ENCODE data around the gene NOVA1. TPM values are rescaled to one million over a fixed set of nuclear protein-coding genes. Genes with fewer than 3 reads are reported as not detected.
A peak's percentile ranks its signal among the peaks of the same experiment; 100 is the strongest.

The NOVA1 gene
- total and polyA plus RNA-seq, 4 donors, result 58.2 to 232 (median 174) TPM

GRCh38 chr14:26486922-26487321 lies 110.9 kb downstream of the NOVA1 start:
- Histone ChIP-seq H3K36me3 (ENCODE audit: control insufficient read depth, insufficient read depth, low read length) (no peaks in the 10 kb centered on the region), H3K9me3 (ENCODE audit: control insufficient read depth, insufficient read depth, low read length) (no peaks in the 10 kb centered on the region), H3K27me3 (ENCODE audit: control insufficient read depth, insufficient read depth, low read length) (no peaks in the 10 kb centered on the region), H3K27ac (ENCODE audit: low read depth, low read length) (no peak overlapping the region), H3K4me3 (ENCODE audit: low read depth, low read length) (no peak overlapping the region), H3K4me1 (ENCODE audit: control insufficient read depth, insufficient read depth, low read length) (no peaks in the 10 kb centered on the region)
- no peak for DNase-seq (ENCODE audit: low read depth in 4 of 6, low spot score in 6 of 6)
- WGBS (ENCODE audit: insufficient coverage), result no CpG with 5 or more reads among the region's 3 CpGs

- 100% methylated on average over 1 of the region's 2 CpGs for WGBS (ENCODE audit: insufficient coverage)
- no peak for DNase-seq (ENCODE audit: low read depth in 4 of 6, low spot score in 6 of 6)
- H3K27me3 ChIP-seq (ENCODE audit: control insufficient read depth, insufficient read depth, low read length), result no peaks in the 10 kb centered on the region
- no peaks in the 10 kb centered on the region for H3K9me3 ChIP-seq (ENCODE audit: control insufficient read depth, insufficient read depth, low read length)
- no peak overlapping the region for H3K27ac ChIP-seq (ENCODE audit: low read depth, low read length)
- no peak overlapping the region for H3K4me3 ChIP-seq (ENCODE audit: low read depth, low read length)
- H3K4me1 ChIP-seq (ENCODE audit: control insufficient read depth, insufficient read depth, low read length), result no peaks in the 10 kb centered on the region
- H3K36me3 ChIP-seq (ENCODE audit: control insufficient read depth, insufficient read depth, low read length), result no peaks in the 10 kb centered on the region
Observed at GRCh38 chr14:26484562-26484961, 113.3 kb downstream of the NOVA1 start.

- no peaks in the 10 kb centered on the region for H3K9me3 ChIP-seq (ENCODE audit: control insufficient read depth, insufficient read depth, low read length)
- no CpG with 5 or more reads among the region's 4 CpGs for WGBS (ENCODE audit: insufficient coverage)
- H3K4me3 ChIP-seq (ENCODE audit: low read depth, low read length), result no peak overlapping the region
Observed at GRCh38 chr14:26478967-26479366, 118.9 kb downstream of the NOVA1 start.

GRCh38 chr14:26466862-26467261 lies 131.0 kb downstream of the NOVA1 start:
- no peak for DNase-seq (ENCODE audit: low read depth in 4 of 6, low spot score in 6 of 6)
- peaks cover 3% of the 10 kb centered on the region for H3K36me3 ChIP-seq (ENCODE audit: control insufficient read depth, insufficient read depth, low read length)
- H3K27me3 ChIP-seq (ENCODE audit: control insufficient read depth, insufficient read depth, low read length), result no peaks in the 10 kb centered on the region
- no peaks in the 10 kb centered on the region for H3K4me1 ChIP-seq (ENCODE audit: control insufficient read depth, insufficient read depth, low read length)
- no peaks in the 10 kb centered on the region for H3K9me3 ChIP-seq (ENCODE audit: control insufficient read depth, insufficient read depth, low read length)
- H3K4me3 ChIP-seq (ENCODE audit: low read depth, low read length), result no peak overlapping the region
- 100% methylated on average over 1 of the region's 1 CpG for WGBS (ENCODE audit: insufficient coverage)
- no peak overlapping the region for H3K27ac ChIP-seq (ENCODE audit: low read depth, low read length)

More at GRCh38 chr14:26478967-26479366, 118.9 kb downstream of the NOVA1 start:
- Histone ChIP-seq H3K4me1 (ENCODE audit: control insufficient read depth, insufficient read depth, low read length) (no peaks in the 10 kb centered on the region), H3K36me3 (ENCODE audit: control insufficient read depth, insufficient read depth, low read length) (no peaks in the 10 kb centered on the region), H3K27ac (ENCODE audit: low read depth, low read length) (no peak overlapping the region), H3K27me3 (ENCODE audit: control insufficient read depth, insufficient read depth, low read length) (no peaks in the 10 kb centered on the region)
- no peak for DNase-seq (ENCODE audit: low read depth in 4 of 6, low spot score in 6 of 6)

GRCh38 chr14:26463136-26463535 lies 134.7 kb downstream of the NOVA1 start:
- H3K36me3 ChIP-seq (ENCODE audit: control insufficient read depth, insufficient read depth, low read length), result peaks cover 3% of the 10 kb centered on the region
- no CpG with 5 or more reads among the region's 2 CpGs for WGBS (ENCODE audit: insufficient coverage)
- no peaks in the 10 kb centered on the region for H3K4me1 ChIP-seq (ENCODE audit: control insufficient read depth, insufficient read depth, low read length)
- H3K9me3 ChIP-seq (ENCODE audit: control insufficient read depth, insufficient read depth, low read length), result peaks cover 2% of the 10 kb centered on the region
- H3K27ac ChIP-seq (ENCODE audit: low read depth, low read length), result no peak overlapping the region
- no peak for DNase-seq (ENCODE audit: low read depth in 4 of 6, low spot score in 6 of 6)
- H3K4me3 ChIP-seq (ENCODE audit: low read depth, low read length), result no peak overlapping the region
- no peaks in the 10 kb centered on the region for H3K27me3 ChIP-seq (ENCODE audit: control insufficient read depth, insufficient read depth, low read length)

- no peaks in the 10 kb centered on the region for H3K4me1 ChIP-seq (ENCODE audit: control insufficient read depth, insufficient read depth, low read length)
- H3K27me3 ChIP-seq (ENCODE audit: control insufficient read depth, insufficient read depth, low read length), result no peaks in the 10 kb centered on the region
- WGBS (ENCODE audit: insufficient coverage), result 100% methylated on average over 1 of the region's 3 CpGs
- H3K9me3 ChIP-seq (ENCODE audit: control insufficient read depth, insufficient read depth, low read length), result peaks cover 2% of the 10 kb centered on the region
- H3K27ac ChIP-seq (ENCODE audit: low read depth, low read length), result no peak overlapping the region
- no peaks in the 10 kb centered on the region for H3K36me3 ChIP-seq (ENCODE audit: control insufficient read depth, insufficient read depth, low read length)
- no peak for DNase-seq (ENCODE audit: low read depth in 4 of 6, low spot score in 6 of 6)
- H3K4me3 ChIP-seq (ENCODE audit: low read depth, low read length), result no peak overlapping the region
Observed at GRCh38 chr14:26454105-26454504, 143.7 kb downstream of the NOVA1 start.

- 74% methylated on average over 5 of the region's 5 CpGs for WGBS (ENCODE audit: insufficient coverage)
- Histone ChIP-seq H3K36me3 (ENCODE audit: control insufficient read depth, insufficient read depth, low read length) (peaks cover 4% of the 10 kb centered on the region), H3K4me1 (ENCODE audit: control insufficient read depth, insufficient read depth, low read length) (peaks cover 4% of the 10 kb centered on the region), H3K27me3 (ENCODE audit: control insufficient read depth, insufficient read depth, low read length) (no peaks in the 10 kb centered on the region), H3K27ac (ENCODE audit: low read depth, low read length) (no peak overlapping the region), H3K4me3 (ENCODE audit: low read depth, low read length) (no peak overlapping the region), H3K9me3 (ENCODE audit: control insufficient read depth, insufficient read depth, low read length) (no peaks in the 10 kb centered on the region)
- DNase-seq (ENCODE audit: low read depth in 4 of 6, low spot score in 6 of 6), result peak in 1 of 6 donors; percentile 53
Observed at GRCh38 chr14:26448181-26448855, 149.5 kb downstream of the NOVA1 start.

- Histone ChIP-seq H3K36me3 (ENCODE audit: control insufficient read depth, insufficient read depth, low read length) (peaks cover 4% of the 10 kb centered on the region), H3K4me3 (ENCODE audit: low read depth, low read length) (no peak overlapping the region), H3K9me3 (ENCODE audit: control insufficient read depth, insufficient read depth, low read length) (no peaks in the 10 kb centered on the region), H3K27me3 (ENCODE audit: control insufficient read depth, insufficient read depth, low read length) (no peaks in the 10 kb centered on the region), H3K4me1 (ENCODE audit: control insufficient read depth, insufficient read depth, low read length) (peaks cover 4% of the 10 kb centered on the region), H3K27ac (ENCODE audit: low read depth, low read length) (no peak overlapping the region)
- WGBS (ENCODE audit: insufficient coverage), result no CpG with 5 or more reads among the region's 3 CpGs
- DNase-seq (ENCODE audit: low read depth in 4 of 6, low spot score in 6 of 6), result peak in 2 of 6 donors; percentile 61 to 77
Observed at GRCh38 chr14:26444822-26445221, 153.0 kb downstream of the NOVA1 start.

- Histone ChIP-seq H3K27me3 (ENCODE audit: control insufficient read depth, insufficient read depth, low read length) (no peaks in the 10 kb centered on the region), H3K4me1 (ENCODE audit: control insufficient read depth, insufficient read depth, low read length) (peaks cover 4% of the 10 kb centered on the region), H3K27ac (ENCODE audit: low read depth, low read length) (no peak overlapping the region), H3K4me3 (ENCODE audit: low read depth, low read length) (no peak overlapping the region), H3K9me3 (ENCODE audit: control insufficient read depth, insufficient read depth, low read length) (no peaks in the 10 kb centered on the region), H3K36me3 (ENCODE audit: control insufficient read depth, insufficient read depth, low read length) (peaks cover 4% of the 10 kb centered on the region)
- no CpG with 5 or more reads among the region's 2 CpGs for WGBS (ENCODE audit: insufficient coverage)
- DNase-seq (ENCODE audit: low read depth in 4 of 6, low spot score in 6 of 6), result no peak
Observed at GRCh38 chr14:26443654-26444053, 154.2 kb downstream of the NOVA1 start.

- H3K4me3 ChIP-seq (ENCODE audit: low read depth, low read length), result no peak overlapping the region
- no peaks in the 10 kb centered on the region for H3K36me3 ChIP-seq (ENCODE audit: control insufficient read depth, insufficient read depth, low read length)
- H3K27me3 ChIP-seq (ENCODE audit: control insufficient read depth, insufficient read depth, low read length), result no peaks in the 10 kb centered on the region
- DNase-seq (ENCODE audit: low read depth in 4 of 6, low spot score in 6 of 6), result no peak
- H3K4me1 ChIP-seq (ENCODE audit: control insufficient read depth, insufficient read depth, low read length), result no peaks in the 10 kb centered on the region
- no peak overlapping the region for H3K27ac ChIP-seq (ENCODE audit: low read depth, low read length)
- no peaks in the 10 kb centered on the region for H3K9me3 ChIP-seq (ENCODE audit: control insufficient read depth, insufficient read depth, low read length)
Observed at GRCh38 chr14:26429205-26429604, 168.6 kb downstream of the NOVA1 start.

Measured in spinal cord (tissue), 10 donors.